NCI-H526 treated with DMSO at 0.1 percent for 48 hours (cell line): Measurements from ENCODE around the gene CPED1.

Source experiments
- DNase-seq: peaks from one replicate; lab custom pipeline; 2025; lab: John Stamatoyannopoulos, UW

Gene CPED1

GRCh38 chr7:120988591-120989256 is at the start of gene CPED1:
Gene CPED1, plus strand, starts transcription at chr7:120988711. Its CDS starts 911 bp downstream, at chr7:120989622.
- DNase-seq = peak; percentile 29

- no peak for DNase-seq
These were observed 49.2 kb upstream of the CPED1 start for GRCh38 chr7:120939345-120939744.

- peak; percentile 24 for DNase-seq
These were observed 47.4 kb upstream of the CPED1 start for GRCh38 chr7:120941064-120941463.

GRCh38 chr7:120941856-120942255 is 46.7 kb upstream of the CPED1 start:
- no peak for DNase-seq

- no peak for DNase-seq
These were observed 45.6 kb upstream of the CPED1 start for GRCh38 chr7:120942861-120943260.

- no peak for DNase-seq
These were observed 43.5 kb upstream of the CPED1 start for GRCh38 chr7:120944826-120945562.

GRCh38 chr7:120947980-120948379 is 40.5 kb upstream of the CPED1 start:
- DNase-seq = no peak

GRCh38 chr7:120949393-120949911 is 39.1 kb upstream of the CPED1 start:
- DNase-seq = no peak

GRCh38 chr7:120949998-120950538 is 38.4 kb upstream of the CPED1 start:
- no peak for DNase-seq

GRCh38 chr7:120950539-120951308 is 37.8 kb upstream of the CPED1 start, which contains the start of gene ING3:
Gene ING3, plus strand, starts transcription at chr7:120950777. Its CDS starts 120 bp downstream, at chr7:120950897.
- DNase-seq = peak; percentile 99

GRCh38 chr7:120951309-120951699 is 37.2 kb upstream of the CPED1 start:
- no peak for DNase-seq

GRCh38 chr7:120951826-120952225 is 36.7 kb upstream of the CPED1 start:
- peak; percentile 25 for DNase-seq

GRCh38 chr7:120955577-120956149 is 32.8 kb upstream of the CPED1 start:
- DNase-seq = no peak

- DNase-seq = no peak
These were observed 28.5 kb upstream of the CPED1 start for GRCh38 chr7:120959929-120960484.

GRCh38 chr7:120960714-120961113 is 27.8 kb upstream of the CPED1 start:
- no peak for DNase-seq

- DNase-seq = no peak
These were observed 26.8 kb upstream of the CPED1 start for GRCh38 chr7:120961638-120962173.

- no peak for DNase-seq
These were observed 24.4 kb upstream of the CPED1 start for GRCh38 chr7:120964088-120964487.

- DNase-seq = no peak
These were observed 21.6 kb upstream of the CPED1 start for GRCh38 chr7:120966961-120967360.

- DNase-seq = no peak
These were observed 14.7 kb upstream of the CPED1 start for GRCh38 chr7:120973849-120974248.

- DNase-seq = no peak
These were observed 8.6 kb upstream of the CPED1 start for GRCh38 chr7:120979765-120980499.
